ENCODE results near the gene KRT17. TPM values are rescaled to one million over a fixed set of nuclear protein-coding genes. Genes with fewer than 3 reads are reported as not detected.
"Not testable (repeated sequence)": the region's sequence is repeated elsewhere in the genome, so short reads cannot be mapped to it uniquely, and the experiment has no call there.

KRT17 gene
- total RNA-seq, 1 experiment from 2014 or later: 1.5 TPM

- not testable (repeated sequence) for H3K27me3 ChIP-seq (ENCODE audit: insufficient read depth, low read length); H3K27ac Mint-ChIP-seq; H3K4me2 ChIP-seq (ENCODE audit: insufficient read depth, insufficient read length, low read length); H3K79me2 ChIP-seq (ENCODE audit: insufficient read depth, low read length); H3K4ac ChIP-seq (ENCODE audit: low read depth, low read length); H2BK12ac ChIP-seq (ENCODE audit: insufficient read length, low read depth, low read length); H4K5ac ChIP-seq (ENCODE audit: insufficient read length, low read depth, low read length); H3K79me1 ChIP-seq (ENCODE audit: insufficient read depth, low read depth, low read length, poor library complexity, severe bottlenecking); H3K14ac ChIP-seq (ENCODE audit: insufficient read depth, low read length); H2AFZ ChIP-seq (ENCODE audit: low read length); H2BK5ac ChIP-seq (ENCODE audit: insufficient read length, low read length); H3K56ac ChIP-seq (ENCODE audit: insufficient read length, low read depth, low read length); H3K23ac ChIP-seq (ENCODE audit: insufficient read length, low read depth, low read length); H3K18ac ChIP-seq (ENCODE audit: insufficient read length, low read depth, low read length); H2BK20ac ChIP-seq (ENCODE audit: low read depth, low read length, poor library complexity, severe bottlenecking); DNase-seq; H3K4me1 ChIP-seq (ENCODE audit: insufficient read depth, low read length); H3K4me3 Mint-ChIP-seq; H3K9ac ChIP-seq (ENCODE audit: extremely low read depth, insufficient read length, low read length); H3T11ph ChIP-seq (ENCODE audit: low read length); H4K8ac ChIP-seq (replicated peaks; ENCODE audit: insufficient read length, low read depth, low read length); H3K9me3 ChIP-seq (ENCODE audit: control insufficient read depth, low read depth, low read length); H3K9me3 Mint-ChIP-seq; H4K20me1 ChIP-seq (ENCODE audit: control insufficient read depth, insufficient read depth, insufficient read length); H3K27ac ChIP-seq (ENCODE audit: insufficient read length, low read depth, low read length); H4K91ac ChIP-seq (ENCODE audit: insufficient read length, low read depth, low read length); H2AK5ac ChIP-seq (ENCODE audit: insufficient read length, low read length); H2BK15ac ChIP-seq (ENCODE audit: low read depth, low read length); H3K36me3 Mint-ChIP-seq (ENCODE audit: insufficient read depth in 1 of 3, low read depth in 3 of 3); H2BK120ac ChIP-seq (ENCODE audit: low read depth, low read length, poor library complexity, severe bottlenecking); H3K27me3 Mint-ChIP-seq (ENCODE audit: low read depth); H3K23me2 ChIP-seq (ENCODE audit: insufficient read length, low read depth, low read length, poor library complexity, severe bottlenecking)
- H3K4me1 Mint-ChIP-seq: peaks cover 27 to 35% of the 10 kb centered on the region in 2 experiments
- no CpG with 5 or more reads among the region's 17 CpGs for WGBS (ENCODE audit: extremely low coverage, insufficient read length, low lambda C conversion rate)
Observed at GRCh38 chr17:41626028-41626913, 1.9 kb upstream of the KRT17 start.
